ENCODE results near the gene TRIM41. TPM values are rescaled to one million over a fixed set of nuclear protein-coding genes. Genes with fewer than 3 reads are reported as not detected.

Gene TRIM41
- total RNA-seq, 1 donor from 2014 or later, result 26.9 TPM

DNA sequence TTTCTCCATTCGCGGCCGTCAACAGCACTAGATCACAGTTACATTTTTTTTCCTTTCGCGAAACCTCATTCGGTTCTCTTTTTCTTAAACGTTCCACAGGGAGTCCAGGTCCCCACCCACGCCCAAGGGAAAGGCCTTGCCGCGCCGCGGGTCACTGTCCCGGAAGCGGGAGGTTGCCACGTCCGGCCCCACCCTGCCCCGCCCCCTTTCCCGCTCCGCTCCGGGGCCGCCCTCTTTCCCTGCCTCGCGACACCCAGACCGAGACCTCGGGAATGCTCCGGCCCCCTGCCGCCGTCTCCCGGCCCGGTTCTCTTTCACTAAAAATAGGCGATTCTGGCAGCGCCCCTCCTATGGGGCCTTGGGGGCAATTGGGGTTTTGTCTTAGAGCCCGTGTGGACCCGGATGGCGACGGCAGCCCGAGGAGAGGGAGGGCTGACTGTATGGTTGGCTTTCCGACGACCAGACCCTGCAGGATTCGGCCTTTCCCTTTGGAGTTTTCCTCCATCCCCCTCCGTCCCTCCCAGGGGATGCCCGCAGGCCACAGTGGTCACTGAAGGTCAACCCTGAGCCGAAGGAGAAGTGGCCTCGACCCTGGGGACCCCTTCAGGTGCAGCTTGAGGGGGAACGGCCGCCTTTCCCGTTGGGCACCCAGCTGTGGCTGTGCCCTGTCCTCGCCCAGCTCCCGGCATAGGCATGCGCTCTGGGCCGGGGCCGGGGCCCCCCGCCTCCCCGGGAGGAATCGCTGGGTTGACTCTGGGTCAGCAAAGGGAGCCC is 23.4 kb downstream of the TRIM41 start:
- intact Hi-C loops (cut with DNase I), result no loop called here
- peak; percentile 87 for ATAC-seq

DNA sequence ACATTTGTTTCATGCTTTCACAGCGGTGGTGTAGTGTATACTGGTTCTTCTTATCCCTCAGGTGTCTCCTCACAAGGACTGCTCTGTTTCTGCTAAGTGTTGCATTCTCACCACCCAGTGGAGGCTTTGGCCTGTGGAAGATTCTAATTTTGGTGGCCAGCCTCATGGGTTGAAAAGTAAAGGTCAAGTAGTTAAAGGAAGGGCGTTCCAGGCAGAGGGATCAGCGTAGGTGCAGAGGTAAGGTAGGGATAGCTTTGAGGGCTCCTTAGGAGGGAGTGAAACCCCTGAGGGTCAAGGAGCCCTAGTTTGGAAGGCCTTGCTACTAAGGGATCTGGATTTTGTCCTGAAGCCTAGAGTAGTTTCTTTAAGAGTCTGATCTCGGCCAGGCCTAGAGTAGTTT is 25.2 kb downstream of the TRIM41 start:
- H3K9me3 ChIP-seq, result no peaks in the 10 kb centered on the region
- no peaks in the 10 kb centered on the region for H3K27me3 ChIP-seq
- peak overlapping the region; percentile 83 for H3K4me3 ChIP-seq
- H3K4me1 ChIP-seq, result peaks cover 59% of the 10 kb centered on the region
- ATAC-seq (no peak), DNase-seq (no peak)
- TF ChIP-seq, protein P1, sequence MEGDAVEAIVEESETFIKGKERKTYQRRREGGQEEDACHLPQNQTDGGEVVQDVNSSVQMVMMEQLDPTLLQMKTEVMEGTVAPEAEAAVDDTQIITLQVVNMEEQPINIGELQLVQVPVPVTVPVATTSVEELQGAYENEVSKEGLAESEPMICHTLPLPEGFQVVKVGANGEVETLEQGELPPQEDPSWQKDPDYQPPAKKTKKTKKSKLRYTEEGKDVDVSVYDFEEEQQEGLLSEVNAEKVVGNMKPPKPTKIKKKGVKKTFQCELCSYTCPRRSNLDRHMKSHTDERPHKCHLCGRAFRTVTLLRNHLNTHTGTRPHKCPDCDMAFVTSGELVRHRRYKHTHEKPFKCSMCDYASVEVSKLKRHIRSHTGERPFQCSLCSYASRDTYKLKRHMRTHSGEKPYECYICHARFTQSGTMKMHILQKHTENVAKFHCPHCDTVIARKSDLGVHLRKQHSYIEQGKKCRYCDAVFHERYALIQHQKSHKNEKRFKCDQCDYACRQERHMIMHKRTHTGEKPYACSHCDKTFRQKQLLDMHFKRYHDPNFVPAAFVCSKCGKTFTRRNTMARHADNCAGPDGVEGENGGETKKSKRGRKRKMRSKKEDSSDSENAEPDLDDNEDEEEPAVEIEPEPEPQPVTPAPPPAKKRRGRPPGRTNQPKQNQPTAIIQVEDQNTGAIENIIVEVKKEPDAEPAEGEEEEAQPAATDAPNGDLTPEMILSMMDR (IDR thresholded peaks at IDR 0.05), result no peak
- peak overlapping the region; percentile 98 for H3K27ac ChIP-seq
- peaks cover 14% of the 10 kb centered on the region for H3K36me3 ChIP-seq
- intact Hi-C loops (cut with DNase I), result no loop called here

More for the DNA sequence above, 23.4 kb downstream of the TRIM41 start:
- no peaks in the 10 kb centered on the region for H3K9me3 ChIP-seq
- TF ChIP-seq, protein P1 (IDR thresholded peaks at IDR 0.05), result no peak
- DNase-seq, result peak; percentile 96
- peaks cover 11% of the 10 kb centered on the region for H3K36me3 ChIP-seq
- peaks cover 63% of the 10 kb centered on the region for H3K4me1 ChIP-seq
- no peaks in the 10 kb centered on the region for H3K27me3 ChIP-seq
- H3K4me3 ChIP-seq, result peak overlapping the region; percentile 83
- peak overlapping the region; percentile 98 for H3K27ac ChIP-seq

DNA sequence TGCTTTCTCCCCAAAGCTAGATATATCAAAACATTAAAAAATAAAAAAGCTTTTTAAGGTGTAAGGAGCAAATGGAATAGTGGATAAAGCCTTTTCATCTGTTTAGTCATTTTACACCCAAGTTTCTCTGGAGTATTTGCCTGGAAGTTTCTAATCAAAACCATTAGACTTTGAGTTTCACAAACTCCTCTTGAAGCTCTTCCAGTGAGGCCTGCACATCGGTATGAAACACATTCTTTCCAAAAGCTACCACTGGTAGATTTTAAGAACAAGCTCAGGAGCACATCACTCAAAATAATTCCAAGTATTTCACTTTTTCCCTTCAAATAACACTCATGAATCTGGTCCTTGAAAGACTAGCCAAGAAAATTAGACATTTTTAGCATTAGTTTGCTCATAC is 32.2 kb downstream of the TRIM41 start:
- TF ChIP-seq, protein P1 (IDR thresholded peaks at IDR 0.05), result no peak
- Histone ChIP-seq H3K4me3 (no peak overlapping the region), H3K9me3 (no peaks in the 10 kb centered on the region), H3K4me1 (peaks cover 69% of the 10 kb centered on the region), H3K27me3 (no peaks in the 10 kb centered on the region), H3K27ac (no peak overlapping the region), H3K36me3 (peaks cover 25% of the 10 kb centered on the region)
- ATAC-seq (no peak), DNase-seq (no peak)
- intact Hi-C loops (cut with DNase I), result no loop called here

DNA sequence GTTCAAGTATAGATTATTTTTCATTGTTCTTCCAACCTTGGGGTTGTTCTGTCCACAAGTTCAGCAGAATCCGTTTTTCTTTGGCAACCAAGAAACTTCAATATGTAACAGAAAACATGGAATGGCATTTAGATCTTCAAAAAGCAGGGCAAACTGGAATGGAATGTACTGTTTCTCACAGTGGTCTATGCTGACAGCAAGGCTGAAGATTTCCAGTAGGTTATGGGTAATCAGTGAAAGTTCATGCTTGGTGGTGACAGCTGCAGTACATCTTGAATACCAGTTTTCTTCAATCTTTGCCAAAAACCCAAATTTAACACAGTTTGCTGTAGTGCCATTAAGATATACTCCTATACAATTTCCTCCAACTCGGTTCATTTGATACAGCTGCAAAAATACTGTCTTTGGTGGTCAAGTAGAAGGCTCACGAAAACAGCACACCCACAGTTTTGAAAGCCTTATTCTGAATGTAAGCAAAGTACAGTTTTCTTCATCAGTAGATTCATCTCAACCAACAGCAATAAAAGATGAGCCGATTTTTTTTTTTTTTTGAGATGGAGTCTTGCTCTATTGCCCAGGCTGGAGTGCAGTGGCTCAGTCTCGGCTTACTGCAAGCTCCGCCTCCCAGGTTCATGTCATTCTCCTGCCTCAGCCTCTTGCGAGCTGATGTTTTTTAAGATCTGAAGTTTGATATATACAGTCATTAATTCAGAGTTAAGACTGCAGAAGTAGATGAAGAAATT is 32.9 kb downstream of the TRIM41 start:
- H3K4me1 ChIP-seq, result peaks cover 62% of the 10 kb centered on the region
- intact Hi-C loops (cut with DNase I), result no loop called here
- DNase-seq (no peak), ATAC-seq (no peak)
- H3K27me3 ChIP-seq, result no peaks in the 10 kb centered on the region
- TF ChIP-seq, protein P1 (IDR thresholded peaks at IDR 0.05), result no peak
- H3K9me3 ChIP-seq, result no peaks in the 10 kb centered on the region
- H3K27ac ChIP-seq, result no peak overlapping the region
- H3K36me3 ChIP-seq, result peaks cover 25% of the 10 kb centered on the region
- H3K4me3 ChIP-seq, result no peak overlapping the region

DNA sequence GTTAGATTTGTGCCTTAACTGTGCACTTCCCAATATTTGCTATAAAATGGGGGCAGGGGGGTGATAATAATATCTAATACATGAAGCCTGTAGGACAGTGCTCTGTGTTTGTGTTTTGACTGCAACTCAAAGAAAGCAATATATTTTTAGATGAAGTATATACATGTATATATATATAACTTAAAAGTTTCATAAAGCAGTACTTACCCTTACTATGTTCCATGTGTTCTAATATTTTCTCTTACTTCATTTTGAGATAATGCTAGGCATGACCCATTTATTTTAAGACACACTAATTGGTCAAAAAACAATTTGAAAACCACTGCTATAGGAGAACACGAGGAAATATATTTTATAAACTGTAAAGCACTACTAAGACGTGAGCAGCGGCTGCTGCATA is 35.5 kb downstream of the TRIM41 start:
- Histone ChIP-seq H3K4me3 (peak overlapping the region; percentile 93), H3K27me3 (no peaks in the 10 kb centered on the region), H3K4me1 (peaks cover 55% of the 10 kb centered on the region), H3K9me3 (no peaks in the 10 kb centered on the region), H3K36me3 (peaks cover 8% of the 10 kb centered on the region), H3K27ac (peak overlapping the region; percentile 3)
- intact Hi-C loops (cut with DNase I), result no loop called here
- ATAC-seq, result no peak
- TF ChIP-seq, protein P1 (IDR thresholded peaks at IDR 0.05), result no peak
- DNase-seq, result no peak
